ENCODE measurements around the gene RBM38. TPM values are rescaled to one million over a fixed set of nuclear protein-coding genes. Genes with fewer than 3 reads are reported as not detected.
A peak's percentile ranks its signal among the peaks of the same experiment; 100 is the strongest.

RBM38 gene
- total and polyA plus RNA-seq, 12 donors: 3.0 to 30.9 (median 14.1) TPM

DNA sequence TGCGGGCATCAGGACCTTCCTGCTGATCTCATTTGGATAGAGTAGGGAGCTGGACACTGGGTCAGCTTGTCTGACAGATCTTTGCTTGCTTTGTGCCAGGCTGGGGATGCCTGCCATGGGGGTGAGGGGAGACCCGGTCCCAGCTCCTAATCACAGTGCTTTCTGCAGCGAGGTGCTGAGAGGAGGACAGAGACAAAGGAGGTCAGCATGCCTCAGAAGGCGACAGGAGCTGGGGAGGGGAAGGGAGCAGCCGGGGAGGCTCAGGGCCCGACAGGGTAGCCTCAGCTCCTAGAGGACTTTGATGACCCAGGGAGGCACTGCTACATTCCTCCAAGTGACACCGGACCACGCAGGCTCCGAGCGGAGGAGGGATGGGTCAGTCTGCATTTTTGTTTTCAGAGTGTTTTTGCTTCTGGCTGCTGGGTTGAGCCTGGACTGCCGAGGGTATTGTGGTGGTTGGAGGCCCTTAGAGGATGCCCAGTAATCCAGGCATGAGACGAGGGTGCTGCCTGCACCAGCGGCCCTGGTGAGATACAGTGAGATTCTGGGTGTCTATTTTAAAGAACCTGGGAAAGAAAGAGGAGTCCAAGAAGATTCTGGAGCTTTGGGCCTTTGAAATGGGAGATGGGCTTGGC, 7.8 kb downstream of the RBM38 start:
- H3K4me3 ChIP-seq: no peak overlapping the region
- no peaks in the 10 kb centered on the region for H3K9me3 ChIP-seq (replicated peaks in 1 of 3)
- DNase-seq: no peak
- H3K4me1 ChIP-seq (replicated peaks in 1 of 2): peaks cover 15 to 48% of the 10 kb centered on the region in 2 donors
- peaks cover 0 to 4% of the 10 kb centered on the region in 2 donors for H3K36me3 ChIP-seq (replicated peaks in 1 of 2)
- peak overlapping the region in 1 of 5 donors; percentile 16 for H3K27ac ChIP-seq
- TF ChIP-seq, protein P1, sequence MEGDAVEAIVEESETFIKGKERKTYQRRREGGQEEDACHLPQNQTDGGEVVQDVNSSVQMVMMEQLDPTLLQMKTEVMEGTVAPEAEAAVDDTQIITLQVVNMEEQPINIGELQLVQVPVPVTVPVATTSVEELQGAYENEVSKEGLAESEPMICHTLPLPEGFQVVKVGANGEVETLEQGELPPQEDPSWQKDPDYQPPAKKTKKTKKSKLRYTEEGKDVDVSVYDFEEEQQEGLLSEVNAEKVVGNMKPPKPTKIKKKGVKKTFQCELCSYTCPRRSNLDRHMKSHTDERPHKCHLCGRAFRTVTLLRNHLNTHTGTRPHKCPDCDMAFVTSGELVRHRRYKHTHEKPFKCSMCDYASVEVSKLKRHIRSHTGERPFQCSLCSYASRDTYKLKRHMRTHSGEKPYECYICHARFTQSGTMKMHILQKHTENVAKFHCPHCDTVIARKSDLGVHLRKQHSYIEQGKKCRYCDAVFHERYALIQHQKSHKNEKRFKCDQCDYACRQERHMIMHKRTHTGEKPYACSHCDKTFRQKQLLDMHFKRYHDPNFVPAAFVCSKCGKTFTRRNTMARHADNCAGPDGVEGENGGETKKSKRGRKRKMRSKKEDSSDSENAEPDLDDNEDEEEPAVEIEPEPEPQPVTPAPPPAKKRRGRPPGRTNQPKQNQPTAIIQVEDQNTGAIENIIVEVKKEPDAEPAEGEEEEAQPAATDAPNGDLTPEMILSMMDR (IDR thresholded peaks at IDR 0.05): no peak
- TF ChIP-seq POLR2A (IDR thresholded peaks at IDR 0.05): no peak
- 72 to 80% (median 75%) methylated on average over 4 to 13 of the region's 13 CpGs for WGBS, 4 donors
- intact Hi-C loops (cut with DNase I): no loop called here
- no peaks in the 10 kb centered on the region for H3K27me3 ChIP-seq

DNA sequence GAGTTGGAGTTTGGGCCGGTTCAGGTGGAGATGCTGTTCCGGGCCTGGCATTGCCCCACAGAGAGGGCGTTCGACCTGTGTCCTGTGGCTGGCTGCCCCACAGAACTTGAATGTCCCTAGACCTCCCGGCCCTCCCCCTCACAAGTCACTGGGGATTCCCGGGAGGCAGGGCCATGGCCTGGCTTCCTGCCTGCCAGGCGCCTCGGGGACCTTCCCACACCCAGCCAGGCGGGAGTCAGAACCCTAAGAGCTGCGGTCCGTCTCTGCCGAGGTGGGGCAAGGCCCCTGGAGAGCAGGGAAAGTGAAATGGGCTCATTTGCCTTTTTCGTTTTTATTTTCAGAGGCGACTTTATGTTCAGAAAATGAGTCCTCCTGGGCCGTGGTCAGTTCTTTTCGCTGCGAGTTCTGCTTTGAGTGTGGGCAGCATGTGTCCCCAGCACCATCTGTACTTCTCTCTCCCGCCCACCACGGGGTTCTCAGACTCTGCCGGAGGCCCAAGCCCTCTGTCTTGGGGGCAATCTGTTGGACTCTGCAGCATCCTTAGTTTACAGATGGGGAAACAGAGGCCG, 8.5 kb downstream of the RBM38 start:
- peaks cover 15 to 48% of the 10 kb centered on the region in 2 donors for H3K4me1 ChIP-seq (replicated peaks in 1 of 2)
- no peak overlapping the region for H3K27ac ChIP-seq
- no peaks in the 10 kb centered on the region for H3K27me3 ChIP-seq
- TF ChIP-seq, protein P1 (IDR thresholded peaks at IDR 0.05): no peak
- TF ChIP-seq POLR2A (IDR thresholded peaks at IDR 0.05): no peak
- DNase-seq: peak in 3 of 7 donors; percentile 15 to 40 (median 32)
- peaks cover 0 to 4% of the 10 kb centered on the region in 2 donors for H3K36me3 ChIP-seq (replicated peaks in 1 of 2)
- 57 to 76% (median 59%) methylated on average over 15 to 21 of the region's 21 CpGs for WGBS, 4 donors
- no peak overlapping the region for H3K4me3 ChIP-seq
- intact Hi-C loops (cut with DNase I): no loop called here
- no peaks in the 10 kb centered on the region for H3K9me3 ChIP-seq (replicated peaks in 1 of 3)

DNA sequence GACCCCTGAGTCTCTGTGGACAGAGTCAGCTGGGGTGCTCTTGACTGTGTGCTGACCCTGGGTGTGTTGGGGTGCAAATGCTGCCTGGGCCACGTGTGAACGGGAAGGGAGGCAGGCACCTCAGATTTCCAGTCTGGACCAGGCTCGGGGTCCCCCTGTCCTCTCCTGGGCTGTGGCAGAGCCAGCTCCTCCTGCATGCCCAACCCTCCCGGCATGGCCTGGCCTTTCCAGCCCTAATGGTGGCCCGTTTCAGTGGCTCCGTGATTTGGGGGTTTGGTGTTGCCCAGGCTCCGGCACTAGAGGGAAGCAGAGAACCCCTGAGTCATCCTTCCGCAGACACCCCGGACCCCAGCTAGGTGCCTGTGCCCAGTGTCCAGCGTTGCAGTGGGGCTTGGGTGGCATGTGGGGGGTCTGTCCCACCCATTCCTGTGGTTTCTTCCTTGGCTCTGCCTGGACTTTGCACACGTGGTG, 9.1 kb downstream of the RBM38 start:
- peaks cover 0 to 4% of the 10 kb centered on the region in 2 donors for H3K36me3 ChIP-seq (replicated peaks in 1 of 2)
- TF ChIP-seq, protein P1 (IDR thresholded peaks at IDR 0.05): no peak
- no peak for TF ChIP-seq POLR2A (IDR thresholded peaks at IDR 0.05)
- intact Hi-C loops (cut with DNase I): no loop called here
- peaks cover 10 to 42% of the 10 kb centered on the region in 2 donors for H3K4me1 ChIP-seq (replicated peaks in 1 of 2)
- no peak overlapping the region for H3K27ac ChIP-seq
- 86 to 92% (median 87%) methylated on average over 7 to 11 of the region's 11 CpGs for WGBS, 4 donors
- no peak for DNase-seq
- H3K4me3 ChIP-seq: no peak overlapping the region
- no peaks in the 10 kb centered on the region for H3K9me3 ChIP-seq (replicated peaks in 1 of 3)
- no peaks in the 10 kb centered on the region for H3K27me3 ChIP-seq

DNA sequence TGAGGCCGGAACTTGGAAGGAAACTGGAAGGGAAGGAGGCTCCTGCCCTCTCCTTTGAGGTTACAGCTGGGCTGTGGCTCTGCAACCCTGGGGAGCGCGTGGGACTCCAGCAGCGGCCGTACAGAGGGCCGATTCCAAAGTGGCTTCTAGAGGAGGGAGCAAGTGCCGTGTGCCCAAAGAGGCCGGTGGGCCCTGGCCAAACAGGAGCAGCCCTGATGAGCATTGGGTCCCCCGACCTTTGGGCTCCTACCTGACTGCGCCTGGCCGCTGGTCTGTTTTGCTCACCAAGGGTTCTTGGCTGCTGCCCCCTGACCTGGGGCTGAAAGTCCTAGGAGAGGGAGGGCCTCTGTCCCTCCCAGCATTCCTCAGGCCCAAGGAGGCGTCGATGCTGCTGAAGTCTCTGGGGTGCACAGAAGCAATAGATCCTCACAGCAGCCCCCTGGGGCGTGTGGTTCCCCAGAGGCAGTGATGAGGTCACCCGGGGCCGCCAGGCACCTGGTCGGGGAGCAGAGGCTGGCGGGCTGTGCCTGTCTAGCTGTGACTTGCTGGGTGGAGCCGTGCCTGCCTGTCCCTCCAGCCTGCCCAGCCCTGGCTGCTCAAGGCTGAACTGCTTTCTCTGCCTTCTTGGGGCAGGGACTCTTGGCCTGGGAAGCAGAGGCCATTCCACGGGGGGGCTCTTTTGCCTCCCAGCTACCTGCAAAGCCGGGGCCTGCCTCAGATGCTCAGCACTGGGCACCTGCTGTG, 9.8 kb downstream of the RBM38 start:
- 69 to 85% (median 83%) methylated on average over 14 to 21 of the region's 21 CpGs for WGBS, 4 donors

More for the DNA sequence above, 9.8 kb downstream of the RBM38 start:
- intact Hi-C loops (cut with DNase I): no loop called here
- Histone ChIP-seq H3K36me3 (replicated peaks in 1 of 2) (peaks cover 0 to 4% of the 10 kb centered on the region in 2 donors), H3K27ac (no peak overlapping the region), H3K9me3 (replicated peaks in 1 of 3) (no peaks in the 10 kb centered on the region), H3K4me3 (no peak overlapping the region), H3K4me1 (replicated peaks in 1 of 2) (peaks cover 6 to 36% of the 10 kb centered on the region in 2 donors), H3K27me3 (no peaks in the 10 kb centered on the region)
- peak in 2 of 7 donors; percentile 15 to 47 for DNase-seq
- TF ChIP-seq, protein P1 (IDR thresholded peaks at IDR 0.05): no peak
- TF ChIP-seq POLR2A (IDR thresholded peaks at IDR 0.05): no peak

Measured in adrenal gland (tissue), 12 donors.